ENCODE measurements around the gene GNL2. TPM values are rescaled to one million over a fixed set of nuclear protein-coding genes. Genes with fewer than 3 reads are reported as not detected.

Gene GNL2
- total RNA-seq, 1 experiment from 2014 or later, result 106 TPM

- H3K23ac ChIP-seq (ENCODE audit: insufficient read length, low read depth, low read length), result no peak overlapping the region
- H3K27me3 ChIP-seq (ENCODE audit: insufficient read depth, low read length), result no peaks in the 10 kb centered on the region
- H2AFZ ChIP-seq (ENCODE audit: low read length), result no peak overlapping the region
- WGBS (ENCODE audit: extremely low coverage, insufficient read length, low lambda C conversion rate), result no CpG with 5 or more reads among the region's 7 CpGs
- H4K8ac ChIP-seq (replicated peaks; ENCODE audit: insufficient read length, low read depth, low read length), result no peak overlapping the region
- H3K4me1 Mint-ChIP-seq, result no peaks in the 10 kb centered on the region
- H3T11ph ChIP-seq (ENCODE audit: low read length), result no peak overlapping the region
- no peak overlapping the region for H2AK5ac ChIP-seq (ENCODE audit: insufficient read length, low read length)
- H2BK15ac ChIP-seq (ENCODE audit: low read depth, low read length), result no peak overlapping the region
- H3K23me2 ChIP-seq (ENCODE audit: insufficient read length, low read depth, low read length, poor library complexity, severe bottlenecking), result no peaks in the 10 kb centered on the region
- H3K14ac ChIP-seq (ENCODE audit: insufficient read depth, low read length), result no peak overlapping the region
- H3K27ac Mint-ChIP-seq, result no peak overlapping the region
- H3K79me1 ChIP-seq (ENCODE audit: insufficient read depth, low read depth, low read length, poor library complexity, severe bottlenecking), result no peaks in the 10 kb centered on the region
- no peak for DNase-seq
- TF ChIP-seq, protein P1, sequence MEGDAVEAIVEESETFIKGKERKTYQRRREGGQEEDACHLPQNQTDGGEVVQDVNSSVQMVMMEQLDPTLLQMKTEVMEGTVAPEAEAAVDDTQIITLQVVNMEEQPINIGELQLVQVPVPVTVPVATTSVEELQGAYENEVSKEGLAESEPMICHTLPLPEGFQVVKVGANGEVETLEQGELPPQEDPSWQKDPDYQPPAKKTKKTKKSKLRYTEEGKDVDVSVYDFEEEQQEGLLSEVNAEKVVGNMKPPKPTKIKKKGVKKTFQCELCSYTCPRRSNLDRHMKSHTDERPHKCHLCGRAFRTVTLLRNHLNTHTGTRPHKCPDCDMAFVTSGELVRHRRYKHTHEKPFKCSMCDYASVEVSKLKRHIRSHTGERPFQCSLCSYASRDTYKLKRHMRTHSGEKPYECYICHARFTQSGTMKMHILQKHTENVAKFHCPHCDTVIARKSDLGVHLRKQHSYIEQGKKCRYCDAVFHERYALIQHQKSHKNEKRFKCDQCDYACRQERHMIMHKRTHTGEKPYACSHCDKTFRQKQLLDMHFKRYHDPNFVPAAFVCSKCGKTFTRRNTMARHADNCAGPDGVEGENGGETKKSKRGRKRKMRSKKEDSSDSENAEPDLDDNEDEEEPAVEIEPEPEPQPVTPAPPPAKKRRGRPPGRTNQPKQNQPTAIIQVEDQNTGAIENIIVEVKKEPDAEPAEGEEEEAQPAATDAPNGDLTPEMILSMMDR (conservative IDR thresholded peaks at IDR 0.05), result no peak
- H4K91ac ChIP-seq (ENCODE audit: insufficient read length, low read depth, low read length), result no peak overlapping the region
- H3K4ac ChIP-seq (ENCODE audit: low read depth, low read length), result no peak overlapping the region
- no peaks in the 10 kb centered on the region for H3K27me3 Mint-ChIP-seq (ENCODE audit: low read depth)
- H3K36me3 Mint-ChIP-seq (ENCODE audit: insufficient read depth in 1 of 3, low read depth in 3 of 3), result peaks cover 50 to 93% (median 85%) of the 10 kb centered on the region in 3 experiments; a peak in 6 of 7 replicates
- no peak overlapping the region for H3K4me3 Mint-ChIP-seq
- H2BK120ac ChIP-seq (ENCODE audit: low read depth, low read length, poor library complexity, severe bottlenecking), result no peak overlapping the region
- no peak overlapping the region for H4K5ac ChIP-seq (ENCODE audit: insufficient read length, low read depth, low read length)
- no peak overlapping the region for H3K18ac ChIP-seq (ENCODE audit: insufficient read length, low read depth, low read length)
- H3K9me3 Mint-ChIP-seq, result no peaks in the 10 kb centered on the region
- H3K4me2 ChIP-seq (ENCODE audit: insufficient read depth, insufficient read length, low read length), result no peak overlapping the region
- no peak overlapping the region for H3K56ac ChIP-seq (ENCODE audit: insufficient read length, low read depth, low read length)
- no peak overlapping the region for H2BK12ac ChIP-seq (ENCODE audit: insufficient read length, low read depth, low read length)
- H2BK20ac ChIP-seq (ENCODE audit: low read depth, low read length, poor library complexity, severe bottlenecking), result no peak overlapping the region
- H3K79me2 ChIP-seq (ENCODE audit: insufficient read depth, low read length), result no peaks in the 10 kb centered on the region
- no peak overlapping the region for H3K9ac ChIP-seq (ENCODE audit: extremely low read depth, insufficient read length, low read length)
- no peaks in the 10 kb centered on the region for H3K4me1 ChIP-seq (ENCODE audit: insufficient read depth, low read length)
- no peaks in the 10 kb centered on the region for H3K9me3 ChIP-seq (ENCODE audit: control insufficient read depth, low read depth, low read length)
- no peak overlapping the region for H3K27ac ChIP-seq (ENCODE audit: insufficient read length, low read depth, low read length)
- H2BK5ac ChIP-seq (ENCODE audit: insufficient read length, low read length), result no peak overlapping the region
- H4K20me1 ChIP-seq (ENCODE audit: control insufficient read depth, insufficient read depth, insufficient read length), result no peaks in the 10 kb centered on the region
Observed at GRCh38 chr1:37574834-37575480, 20.8 kb downstream of the GNL2 start.

Measured in H9 (cell line).